PC-9 (cell line): ENCODE data around the gene FOSB.

Experiments
- CTCF ChIP-seq: fragments of 200-600 bp; sonication (generic); conservative IDR thresholded peaks from 2 replicates; pipeline ENCODE4 v1.6.1; 2017; ENCODE audit warnings: mixed run types, antibody characterized with exemption, mild to moderate bottlenecking, moderate library complexity
- EZH2 ChIP-seq: fragments of 200-600 bp; sonication (generic); IDR thresholded peaks from 2 replicates; pipeline ENCODE4 v1.8.0; 2017; ENCODE audit warnings: antibody characterized with exemption, low read depth

DNA sequence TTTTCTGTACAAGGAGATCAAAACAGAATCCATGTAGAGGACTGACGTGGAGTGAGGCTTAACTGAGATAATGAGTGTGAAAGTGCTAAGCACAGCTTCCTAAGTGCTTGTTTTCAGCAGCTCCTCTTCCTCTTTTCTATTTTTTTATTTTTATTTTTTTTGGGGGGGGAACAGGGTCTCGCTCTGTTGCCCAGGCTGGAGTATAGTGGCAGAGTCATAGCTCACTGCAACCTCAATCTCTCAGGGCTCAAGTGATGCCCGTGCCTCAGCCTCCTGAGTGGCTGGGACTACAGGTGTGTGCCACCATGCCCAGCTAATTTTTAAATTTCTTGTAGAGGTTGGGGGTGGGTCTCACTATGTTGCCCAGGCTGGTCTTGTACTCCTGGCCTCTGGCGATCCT is 5.6 kb upstream of the FOSB start:
- TF ChIP-seq CTCF (no peak), EZH2 (no peak)
